HG03066 (cell line): Measurements from ENCODE around the gene KPTN.

Experiments used
- ATAC-seq: cut with Tn5 transposase; IDR thresholded peaks from one replicate; pipeline ENCODE4 v1.9.1; 2021; ENCODE audit warnings: low read depth; ENCODE audit not compliant: unreplicated experiment

KPTN gene

GRCh38 chr19:47483800-47484690, at the start of gene KPTN:
Gene KPTN (minus strand): TSS chr19:47484219. CDS start chr19:47484160, 59 bp downstream.
- peak; percentile 52 for ATAC-seq

- no peak for ATAC-seq
Observed at GRCh38 chr19:47531640-47532387, 47.8 kb upstream of the KPTN start.

- ATAC-seq, result no peak
Observed at GRCh38 chr19:47529018-47529742, 45.2 kb upstream of the KPTN start.

GRCh38 chr19:47526798-47527197, 42.8 kb upstream of the KPTN start:
- ATAC-seq, result no peak

GRCh38 chr19:47523473-47523872, 39.5 kb upstream of the KPTN start:
- ATAC-seq, result no peak

- ATAC-seq, result no peak
Observed at GRCh38 chr19:47521473-47522180, 37.6 kb upstream of the KPTN start.

- ATAC-seq, result no peak
Observed at GRCh38 chr19:47520839-47521238, 36.8 kb upstream of the KPTN start.

GRCh38 chr19:47520343-47520806, 36.4 kb upstream of the KPTN start:
- ATAC-seq, result no peak

- no peak for ATAC-seq
Observed at GRCh38 chr19:47518854-47519253, 34.8 kb upstream of the KPTN start.

GRCh38 chr19:47518139-47518538, 34.1 kb upstream of the KPTN start:
- no peak for ATAC-seq

- ATAC-seq, result peak; percentile 71
Observed at GRCh38 chr19:47514869-47515588, 31.0 kb upstream of the KPTN start, which contains the start of gene NAPA. Gene NAPA (minus strand): TSS chr19:47515063. CDS start chr19:47514940, 123 bp downstream.

GRCh38 chr19:47514151-47514868, 30.3 kb upstream of the KPTN start:
- ATAC-seq, result no peak

- no peak for ATAC-seq
Observed at GRCh38 chr19:47512948-47513319, 28.9 kb upstream of the KPTN start.

GRCh38 chr19:47512183-47512947, 28.3 kb upstream of the KPTN start:
- no peak for ATAC-seq

GRCh38 chr19:47511681-47512080, 27.7 kb upstream of the KPTN start:
- ATAC-seq, result no peak

GRCh38 chr19:47511128-47511517, 27.1 kb upstream of the KPTN start:
- ATAC-seq, result no peak

GRCh38 chr19:47510516-47511127, 26.6 kb upstream of the KPTN start:
- no peak for ATAC-seq

GRCh38 chr19:47509973-47510372, 26.0 kb upstream of the KPTN start:
- ATAC-seq, result no peak
